ENCODE results near the gene SAG. TPM values are rescaled to one million over a fixed set of nuclear protein-coding genes. Genes with fewer than 3 reads are reported as not detected.

Gene SAG
- total and polyA plus RNA-seq, 2 experiments from 2014 or later: 0.47 TPM; not detected in 1

- 89% methylated on average over 14 of the region's 14 CpGs for WGBS (ENCODE audit: low lambda C conversion rate, missing lambda C conversion rate)
- no peak overlapping the region for H3K27ac ChIP-seq
These were observed 78.0 kb downstream of the SAG start for GRCh38 chr2:233385489-233386044.

GRCh38 chr2:233386382-233387041, 78.9 kb downstream of the SAG start:
- no peaks in the 10 kb centered on the region for H3K27me3 ChIP-seq
- 85% methylated on average over 13 of the region's 13 CpGs for WGBS (ENCODE audit: low lambda C conversion rate, missing lambda C conversion rate)
- no peak overlapping the region for H2AFZ ChIP-seq

More at GRCh38 chr2:233385489-233386044, 78.0 kb downstream of the SAG start:
- no peaks in the 10 kb centered on the region for H3K36me3 ChIP-seq (replicated peaks; ENCODE audit: insufficient read depth, low read depth)
- no peak overlapping the region for H2AFZ ChIP-seq
- H3K79me2 ChIP-seq: peaks cover 58% of the 10 kb centered on the region
- H4K20me1 ChIP-seq (ENCODE audit: insufficient read depth, poor library complexity, severe bottlenecking): peaks cover 6% of the 10 kb centered on the region
- H3K9me3 ChIP-seq (ENCODE audit: low read depth): no peaks in the 10 kb centered on the region
- H3K4me3 ChIP-seq: no peak overlapping the region
- TF ChIP-seq EZH2 (IDR thresholded peaks at IDR 0.05; ENCODE audit: borderline replicate concordance) (no peak), EZH2phosphoT487 (IDR thresholded peaks at IDR 0.05; ENCODE audit: low read depth, severe bottlenecking, unreplicated experiment) (no peak), CTCF (IDR thresholded peaks at IDR 0.05; ENCODE audit: poor library complexity) (no peak)
- H3K4me1 ChIP-seq (ENCODE audit: insufficient read depth): peaks cover 20% of the 10 kb centered on the region
- H3K9me2 ChIP-seq (replicated peaks; ENCODE audit: insufficient read depth): no peaks in the 10 kb centered on the region
- no peaks in the 10 kb centered on the region for H3K27me3 ChIP-seq
- no peak for DNase-seq (ENCODE audit: low spot score)
- no peak overlapping the region for H3K4me2 ChIP-seq

GRCh38 chr2:233387225-233387624, 79.6 kb downstream of the SAG start:
- TF ChIP-seq EZH2 (IDR thresholded peaks at IDR 0.05; ENCODE audit: borderline replicate concordance): no peak
- TF ChIP-seq CTCF (IDR thresholded peaks at IDR 0.05; ENCODE audit: poor library complexity): no peak
- no peak for TF ChIP-seq EZH2phosphoT487 (IDR thresholded peaks at IDR 0.05; ENCODE audit: low read depth, severe bottlenecking, unreplicated experiment)
- Histone ChIP-seq H2AFZ (no peak overlapping the region), H3K9me2 (replicated peaks; ENCODE audit: insufficient read depth) (no peaks in the 10 kb centered on the region), H4K20me1 (ENCODE audit: insufficient read depth, poor library complexity, severe bottlenecking) (peaks cover 6% of the 10 kb centered on the region), H3K9me3 (ENCODE audit: low read depth) (no peaks in the 10 kb centered on the region), H3K4me2 (no peak overlapping the region), H3K27ac (peak overlapping the region; percentile 76), H3K36me3 (replicated peaks; ENCODE audit: insufficient read depth, low read depth) (no peaks in the 10 kb centered on the region), H3K79me2 (peaks cover 42% of the 10 kb centered on the region), H3K27me3 (no peaks in the 10 kb centered on the region), H3K4me3 (no peak overlapping the region), H3K4me1 (ENCODE audit: insufficient read depth) (peaks cover 20% of the 10 kb centered on the region)
- WGBS (ENCODE audit: low lambda C conversion rate, missing lambda C conversion rate): 91% methylated on average over 13 of the region's 13 CpGs
- no peak for DNase-seq (ENCODE audit: low spot score)

More at GRCh38 chr2:233386382-233387041, 78.9 kb downstream of the SAG start:
- H3K9me3 ChIP-seq (ENCODE audit: low read depth): no peaks in the 10 kb centered on the region
- no peak overlapping the region for H3K4me3 ChIP-seq
- no peak overlapping the region for H3K27ac ChIP-seq
- TF ChIP-seq EZH2 (IDR thresholded peaks at IDR 0.05; ENCODE audit: borderline replicate concordance) (no peak), CTCF (IDR thresholded peaks at IDR 0.05; ENCODE audit: poor library complexity) (no peak), EZH2phosphoT487 (IDR thresholded peaks at IDR 0.05; ENCODE audit: low read depth, severe bottlenecking, unreplicated experiment) (no peak)
- no peaks in the 10 kb centered on the region for H3K36me3 ChIP-seq (replicated peaks; ENCODE audit: insufficient read depth, low read depth)
- H4K20me1 ChIP-seq (ENCODE audit: insufficient read depth, poor library complexity, severe bottlenecking): peaks cover 6% of the 10 kb centered on the region
- peaks cover 20% of the 10 kb centered on the region for H3K4me1 ChIP-seq (ENCODE audit: insufficient read depth)
- peaks cover 49% of the 10 kb centered on the region for H3K79me2 ChIP-seq
- DNase-seq (ENCODE audit: low spot score): no peak
- no peaks in the 10 kb centered on the region for H3K9me2 ChIP-seq (replicated peaks; ENCODE audit: insufficient read depth)
- no peak overlapping the region for H3K4me2 ChIP-seq

All from hepatocyte (in vitro differentiated cells).